ENCODE measurements around the gene ZNF776.

- TF ChIP-seq EZH2phosphoT487 (IDR thresholded peaks at IDR 0.05): no peak
- TF ChIP-seq, protein P1, sequence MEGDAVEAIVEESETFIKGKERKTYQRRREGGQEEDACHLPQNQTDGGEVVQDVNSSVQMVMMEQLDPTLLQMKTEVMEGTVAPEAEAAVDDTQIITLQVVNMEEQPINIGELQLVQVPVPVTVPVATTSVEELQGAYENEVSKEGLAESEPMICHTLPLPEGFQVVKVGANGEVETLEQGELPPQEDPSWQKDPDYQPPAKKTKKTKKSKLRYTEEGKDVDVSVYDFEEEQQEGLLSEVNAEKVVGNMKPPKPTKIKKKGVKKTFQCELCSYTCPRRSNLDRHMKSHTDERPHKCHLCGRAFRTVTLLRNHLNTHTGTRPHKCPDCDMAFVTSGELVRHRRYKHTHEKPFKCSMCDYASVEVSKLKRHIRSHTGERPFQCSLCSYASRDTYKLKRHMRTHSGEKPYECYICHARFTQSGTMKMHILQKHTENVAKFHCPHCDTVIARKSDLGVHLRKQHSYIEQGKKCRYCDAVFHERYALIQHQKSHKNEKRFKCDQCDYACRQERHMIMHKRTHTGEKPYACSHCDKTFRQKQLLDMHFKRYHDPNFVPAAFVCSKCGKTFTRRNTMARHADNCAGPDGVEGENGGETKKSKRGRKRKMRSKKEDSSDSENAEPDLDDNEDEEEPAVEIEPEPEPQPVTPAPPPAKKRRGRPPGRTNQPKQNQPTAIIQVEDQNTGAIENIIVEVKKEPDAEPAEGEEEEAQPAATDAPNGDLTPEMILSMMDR (IDR thresholded peaks at IDR 0.05): no peak
- no peak for TF ChIP-seq EZH2 (IDR thresholded peaks at IDR 0.05)
These were observed 26.9 kb downstream of the ZNF776 start for GRCh38 chr19:57773488-57773887.
